SK-N-SH (cell line): ENCODE results near the gene TRPM3. TPM values are rescaled to one million over a fixed set of nuclear protein-coding genes. Genes with fewer than 3 reads are reported as not detected.

ENCODE experiments used
- CTCF ChIA-PET: fragments of 300-600, 350-600 bp; formaldehyde crosslinking; extraction: SDS; loops from one replicate; lab custom pipeline; 2021; lab: Yijun Ruan, JAX
- POLR2A ChIA-PET: fragments of 350-600 bp; sonication (Branson Sonifier 250); formaldehyde crosslinking; extraction: SDS; loops from one replicate; lab custom pipeline; 2020; ENCODE audit warnings: antibody characterized with exemption, inconsistent platforms; lab: Yijun Ruan, JAX
- DNase-seq: peaks from one replicate; pipeline ENCODE4 v3.0.0; 2012
- H2AFZ ChIP-seq: fragments of 200-600 bp; sonication (generic); 2 replicates; pipeline ENCODE4 v1.8.1; 2016; ENCODE audit warnings: antibody characterized with exemption, mild to moderate bottlenecking, low read depth
- H3F3A ChIP-seq: fragments of 200-600 bp; sonication (generic); replicated peaks from 2 replicates; pipeline ENCODE3; 2016; ENCODE audit warnings: antibody characterized with exemption, mild to moderate bottlenecking; ENCODE audit not compliant: insufficient read depth
- H3K27ac ChIP-seq, 2 experiments: fragments of 200-500 bp in 1 of 2; fragments of 200-600 bp in 1 of 2; sonication (Bioruptor generic) in 1 of 2; sonication (generic), shearing (Covaris generic) in 1 of 2; 2 replicates each; pipeline versions ENCODE4 v1.5.1 to v1.6.1; 2014 to 2016; ENCODE audit warnings: low read depth in 2 of 2, inconsistent platforms in 1 of 2, low read length in 1 of 2, mild to moderate bottlenecking in 1 of 2, mixed read lengths in 1 of 2
- H3K27me3 ChIP-seq: fragments of 200-600 bp; sonication (generic), shearing (Covaris generic); 2 replicates; pipeline ENCODE4 v1.6.1; 2016; ENCODE audit warnings: mixed run types; ENCODE audit not compliant: insufficient read depth
- H3K36me3 ChIP-seq, 2 experiments: fragments of 200-500 bp in 1 of 2; fragments of 200-600 bp in 1 of 2; sonication (Bioruptor generic) in 1 of 2; sonication (generic) in 1 of 2; replicated peaks in 1 of 2; 2 replicates each; pipeline versions ENCODE3 to v1.5.1; 2014 to 2016; ENCODE audit warnings: low read length in 1 of 2, mild to moderate bottlenecking in 1 of 2; ENCODE audit not compliant: insufficient read depth in 2 of 2, control insufficient read depth in 1 of 2
- H3K4me1 ChIP-seq, 2 experiments: fragments of 200-500 bp in 1 of 2; fragments of 200-600 bp in 1 of 2; sonication (Bioruptor generic) in 1 of 2; sonication (generic), shearing (Covaris generic) in 1 of 2; 2 replicates each; pipeline versions ENCODE4 v1.5.1 to v1.6.1; 2014 to 2016; ENCODE audit warnings: low read depth in 1 of 2, low read length in 1 of 2, mixed run types in 1 of 2; ENCODE audit not compliant: insufficient read depth in 2 of 2, control insufficient read depth in 1 of 2
- H3K4me2 ChIP-seq: fragments of 200-600 bp; sonication (generic), shearing (Covaris generic); 2 replicates; pipeline ENCODE4 v1.6.1; 2017; ENCODE audit warnings: mixed run types
- H3K4me3 ChIP-seq, 2 experiments: fragments of 200-500 bp in 1 of 2; fragments of 200-600 bp in 1 of 2; sonication (Bioruptor generic) in 1 of 2; sonication (generic), shearing (Covaris generic) in 1 of 2; 2 replicates each; pipeline versions ENCODE4 v1.5.1 to v1.8.1; 2014 to 2016; ENCODE audit warnings: low read depth in 2 of 2, inconsistent platforms in 1 of 2, low read length in 1 of 2, mild to moderate bottlenecking in 1 of 2, mixed read lengths in 1 of 2, moderate library complexity in 1 of 2
- H3K79me2 ChIP-seq: fragments of 200-600 bp; sonication (generic); 2 replicates; pipeline ENCODE4 v1.8.1; 2017; ENCODE audit warnings: mild to moderate bottlenecking; ENCODE audit not compliant: insufficient read depth
- H3K9ac ChIP-seq: fragments of 200-600 bp; sonication (generic); 2 replicates; pipeline ENCODE4 v1.6.1; 2017; ENCODE audit warnings: mixed run types
- H3K9me2 ChIP-seq: fragments of 200-600 bp; sonication (generic); 2 replicates; pipeline ENCODE4 v1.6.1; 2017; ENCODE audit warnings: mixed run types
- H3K9me3 ChIP-seq: fragments of 200-600 bp; sonication (generic); 2 replicates; pipeline ENCODE4 v1.6.1; 2017; ENCODE audit warnings: mixed run types, mild to moderate bottlenecking, moderate library complexity
- H4K20me1 ChIP-seq: fragments of 200-600 bp; sonication (generic); 2 replicates; pipeline ENCODE4 v1.6.1; 2017; ENCODE audit warnings: mild to moderate bottlenecking, mixed run types; ENCODE audit not compliant: insufficient read depth
- CHD2 ChIP-seq: fragments of 150-350 bp; IDR thresholded peaks from 2 replicates; pipeline ENCODE4 v1.6.1; 2018; ENCODE audit warnings: low read length; ENCODE audit not compliant: partially characterized antibody
- CTCF ChIP-seq: fragments of 200-600 bp; sonication (generic); IDR thresholded peaks from 2 replicates; pipeline ENCODE4 v1.6.1; 2017; ENCODE audit warnings: antibody characterized with exemption, mild to moderate bottlenecking, moderate library complexity
- ELF1 ChIP-seq: IDR thresholded peaks from 2 replicates; pipeline ENCODE4 v1.4.0; 2012
- FOSL2 ChIP-seq: IDR thresholded peaks from 2 replicates; pipeline ENCODE4 v1.4.0; 2012; ENCODE audit warnings: low read depth, mild to moderate bottlenecking, moderate library complexity, borderline replicate concordance
- MEF2A ChIP-seq: IDR thresholded peaks from 2 replicates; pipeline ENCODE4 v1.4.0; 2012; ENCODE audit warnings: low read depth, borderline replicate concordance
- NFIC ChIP-seq: IDR thresholded peaks from 2 replicates; pipeline ENCODE4 v1.4.0; 2012; ENCODE audit warnings: borderline replicate concordance
- POLR2AphosphoS5 ChIP-seq: IDR thresholded peaks from 2 replicates; pipeline ENCODE4 v1.6.1; 2012; ENCODE audit warnings: low read depth, low read length
- RFX5 ChIP-seq: IDR thresholded peaks from 2 replicates; pipeline ENCODE4 v1.6.1; 2012; ENCODE audit warnings: mild to moderate bottlenecking, improper control_type of control experiment, low read length
- RXRA ChIP-seq: IDR thresholded peaks from 2 replicates; pipeline ENCODE4 v1.4.0; 2012; ENCODE audit warnings: low read depth, mild to moderate bottlenecking, borderline replicate concordance
- SMC3 ChIP-seq: IDR thresholded peaks from 2 replicates; pipeline ENCODE4 v1.6.1; 2012; ENCODE audit warnings: low read depth, low read length, improper control_type of control experiment
- YY1 ChIP-seq: IDR thresholded peaks from 2 replicates; pipeline ENCODE4 v1.4.0; 2012; ENCODE audit warnings: low read depth, mild to moderate bottlenecking
- WGBS: methylation state at CpG from one replicate; pipeline ENCODE4 v1.1.6; 2017; ENCODE audit warnings: low lambda C conversion rate; 5-methylcytosine and 5-hydroxymethylcytosine counted together
- polyA plus RNA-seq, 3 experiments: library from polyadenylated mRNA; depleted of rRNA; stranded (reverse); fragments of >200 nt; gene quantifications; 2 replicates each; pipeline ENCODE4 v1.2.3, GENCODE V29; 2012
- TF ChIP-seq, protein P1 (sequence below): IDR thresholded peaks from 2 replicates; pipeline ENCODE4 v1.6.1; 2012; ENCODE audit warnings: mild to moderate bottlenecking, low read depth, low read length, moderate library complexity
- TF ChIP-seq, protein P2 (sequence below): IDR thresholded peaks from 2 replicates; pipeline ENCODE4 v1.4.0; 2012; ENCODE audit warnings: low read depth, borderline replicate concordance
- TF ChIP-seq, protein P3 (sequence below): IDR thresholded peaks from 2 replicates; pipeline ENCODE4; 2012

Gene TRPM3
- polyA plus RNA-seq, 1 of the 3 experiments (the other 2 are of a cell fraction) = not detected

GRCh38 chr9:71146511-71146910 is 25.1 kb upstream of the TRPM3 start:
- Histone ChIP-seq H3K9me2 (no peaks in the 10 kb centered on the region), H3K79me2 (no peaks in the 10 kb centered on the region), H3K4me2 (no peak overlapping the region), H3K27ac (no peak overlapping the region), H3K27me3 (no peaks in the 10 kb centered on the region), H3K9ac (no peak overlapping the region), H2AFZ (no peak overlapping the region), H3K4me1 (no peaks in the 10 kb centered on the region), H3F3A (no peaks in the 10 kb centered on the region), H3K9me3 (peaks cover 3% of the 10 kb centered on the region; the same call in 1 of the 2 replicates), H3K4me3 (no peak overlapping the region), H3K36me3 (no peaks in the 10 kb centered on the region), H4K20me1 (no peaks in the 10 kb centered on the region)
- no peak for DNase-seq
- 0% methylated on average over 1 of the region's 1 CpG for WGBS
- ChIA-PET POLR2A (no interaction called here), CTCF (no interaction called here)
- TF ChIP-seq POLR2AphosphoS5 (no peak), MEF2A (no peak), SMC3 (no peak), CTCF (no peak), FOSL2 (no peak), YY1 (no peak), CHD2 (no peak), RXRA (no peak), NFIC (no peak), ELF1 (no peak), RFX5 (no peak)
- TF ChIP-seq, protein P1, sequence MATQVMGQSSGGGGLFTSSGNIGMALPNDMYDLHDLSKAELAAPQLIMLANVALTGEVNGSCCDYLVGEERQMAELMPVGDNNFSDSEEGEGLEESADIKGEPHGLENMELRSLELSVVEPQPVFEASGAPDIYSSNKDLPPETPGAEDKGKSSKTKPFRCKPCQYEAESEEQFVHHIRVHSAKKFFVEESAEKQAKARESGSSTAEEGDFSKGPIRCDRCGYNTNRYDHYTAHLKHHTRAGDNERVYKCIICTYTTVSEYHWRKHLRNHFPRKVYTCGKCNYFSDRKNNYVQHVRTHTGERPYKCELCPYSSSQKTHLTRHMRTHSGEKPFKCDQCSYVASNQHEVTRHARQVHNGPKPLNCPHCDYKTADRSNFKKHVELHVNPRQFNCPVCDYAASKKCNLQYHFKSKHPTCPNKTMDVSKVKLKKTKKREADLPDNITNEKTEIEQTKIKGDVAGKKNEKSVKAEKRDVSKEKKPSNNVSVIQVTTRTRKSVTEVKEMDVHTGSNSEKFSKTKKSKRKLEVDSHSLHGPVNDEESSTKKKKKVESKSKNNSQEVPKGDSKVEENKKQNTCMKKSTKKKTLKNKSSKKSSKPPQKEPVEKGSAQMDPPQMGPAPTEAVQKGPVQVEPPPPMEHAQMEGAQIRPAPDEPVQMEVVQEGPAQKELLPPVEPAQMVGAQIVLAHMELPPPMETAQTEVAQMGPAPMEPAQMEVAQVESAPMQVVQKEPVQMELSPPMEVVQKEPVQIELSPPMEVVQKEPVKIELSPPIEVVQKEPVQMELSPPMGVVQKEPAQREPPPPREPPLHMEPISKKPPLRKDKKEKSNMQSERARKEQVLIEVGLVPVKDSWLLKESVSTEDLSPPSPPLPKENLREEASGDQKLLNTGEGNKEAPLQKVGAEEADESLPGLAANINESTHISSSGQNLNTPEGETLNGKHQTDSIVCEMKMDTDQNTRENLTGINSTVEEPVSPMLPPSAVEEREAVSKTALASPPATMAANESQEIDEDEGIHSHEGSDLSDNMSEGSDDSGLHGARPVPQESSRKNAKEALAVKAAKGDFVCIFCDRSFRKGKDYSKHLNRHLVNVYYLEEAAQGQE = no peak
- TF ChIP-seq, protein P2, sequence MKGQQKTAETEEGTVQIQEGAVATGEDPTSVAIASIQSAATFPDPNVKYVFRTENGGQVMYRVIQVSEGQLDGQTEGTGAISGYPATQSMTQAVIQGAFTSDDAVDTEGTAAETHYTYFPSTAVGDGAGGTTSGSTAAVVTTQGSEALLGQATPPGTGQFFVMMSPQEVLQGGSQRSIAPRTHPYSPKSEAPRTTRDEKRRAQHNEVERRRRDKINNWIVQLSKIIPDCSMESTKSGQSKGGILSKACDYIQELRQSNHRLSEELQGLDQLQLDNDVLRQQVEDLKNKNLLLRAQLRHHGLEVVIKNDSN = no peak
- TF ChIP-seq, protein P3, sequence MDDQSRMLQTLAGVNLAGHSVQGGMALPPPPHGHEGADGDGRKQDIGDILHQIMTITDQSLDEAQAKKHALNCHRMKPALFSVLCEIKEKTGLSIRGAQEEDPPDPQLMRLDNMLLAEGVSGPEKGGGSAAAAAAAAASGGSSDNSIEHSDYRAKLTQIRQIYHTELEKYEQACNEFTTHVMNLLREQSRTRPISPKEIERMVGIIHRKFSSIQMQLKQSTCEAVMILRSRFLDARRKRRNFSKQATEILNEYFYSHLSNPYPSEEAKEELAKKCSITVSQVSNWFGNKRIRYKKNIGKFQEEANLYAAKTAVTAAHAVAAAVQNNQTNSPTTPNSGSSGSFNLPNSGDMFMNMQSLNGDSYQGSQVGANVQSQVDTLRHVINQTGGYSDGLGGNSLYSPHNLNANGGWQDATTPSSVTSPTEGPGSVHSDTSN = no peak
